ENCODE results near the gene NDRG2.
"Not testable (repeated sequence)": the region's sequence is repeated elsewhere in the genome, so short reads cannot be mapped to it uniquely, and the experiment has no call there.

NDRG2 gene

GRCh38 chr14:21033133-21033698, 8.4 kb upstream of the NDRG2 start:
- no peak for DNase-seq

GRCh38 chr14:21032326-21033132, 7.7 kb upstream of the NDRG2 start:
- DNase-seq = no peak

- no peak for DNase-seq
Measured at GRCh38 chr14:21030531-21030930, 5.7 kb upstream of the NDRG2 start.

GRCh38 chr14:21029917-21030316, 5.1 kb upstream of the NDRG2 start, which contains the start of gene TPPP2:
Gene TPPP2 (plus strand): TSS chr14:21030217. CDS start chr14:21030582, 365 bp downstream.
- no peak for DNase-seq

- DNase-seq = no peak
Measured at GRCh38 chr14:21026988-21027315, 2.1 kb upstream of the NDRG2 start.

- no peak for DNase-seq
Measured at GRCh38 chr14:21026274-21026987, 1.6 kb upstream of the NDRG2 start.

- DNase-seq = no peak
Measured at GRCh38 chr14:21025371-21026273, 761 bp upstream of the NDRG2 start.

- peak; percentile 20 for DNase-seq
Measured at GRCh38 chr14:21023817-21024584, 860 bp downstream of the NDRG2 start.

- no peak for DNase-seq
Measured at GRCh38 chr14:21023174-21023573, 1.7 kb downstream of the NDRG2 start.

GRCh38 chr14:21022686-21023085, 2.2 kb downstream of the NDRG2 start:
- no peak for DNase-seq

- no peak for DNase-seq
Measured at GRCh38 chr14:21020977-21021545, 3.8 kb downstream of the NDRG2 start.

GRCh38 chr14:21019366-21019765, 5.5 kb downstream of the NDRG2 start:
- no peak for DNase-seq

- no peak for DNase-seq
Measured at GRCh38 chr14:21018781-21019180, 6.1 kb downstream of the NDRG2 start.

- no peak for DNase-seq
Measured at GRCh38 chr14:21018286-21018685, 6.6 kb downstream of the NDRG2 start.

- no peak for DNase-seq
Measured at GRCh38 chr14:21017528-21018245, 7.2 kb downstream of the NDRG2 start.

- no peak for DNase-seq
Measured at GRCh38 chr14:21016413-21017190, 8.3 kb downstream of the NDRG2 start.

- no peak for DNase-seq
Measured at GRCh38 chr14:21015312-21015711, 9.5 kb downstream of the NDRG2 start.

GRCh38 chr14:21014761-21015190, 10.1 kb downstream of the NDRG2 start:
- DNase-seq = peak; percentile 88

- no peak for DNase-seq
Measured at GRCh38 chr14:21011136-21011535, 13.7 kb downstream of the NDRG2 start.

- not testable (repeated sequence) for DNase-seq
Measured at GRCh38 chr14:21009721-21010120, 15.1 kb downstream of the NDRG2 start.
